Erythroblast (primary cell): ENCODE measurements around the gene ANKDD1B.

Experiments used
- GATA1 ChIP-seq: IDR thresholded peaks from 2 replicates; pipeline ENCODE4 v1.6.1; 2011; ENCODE audit warnings: low read depth, mild to moderate bottlenecking, control low read depth, low read length, moderate library complexity
- POLR2A ChIP-seq: IDR thresholded peaks from 2 replicates; pipeline ENCODE4 v1.6.1; 2011; ENCODE audit warnings: mild to moderate bottlenecking, low read length

DNA sequence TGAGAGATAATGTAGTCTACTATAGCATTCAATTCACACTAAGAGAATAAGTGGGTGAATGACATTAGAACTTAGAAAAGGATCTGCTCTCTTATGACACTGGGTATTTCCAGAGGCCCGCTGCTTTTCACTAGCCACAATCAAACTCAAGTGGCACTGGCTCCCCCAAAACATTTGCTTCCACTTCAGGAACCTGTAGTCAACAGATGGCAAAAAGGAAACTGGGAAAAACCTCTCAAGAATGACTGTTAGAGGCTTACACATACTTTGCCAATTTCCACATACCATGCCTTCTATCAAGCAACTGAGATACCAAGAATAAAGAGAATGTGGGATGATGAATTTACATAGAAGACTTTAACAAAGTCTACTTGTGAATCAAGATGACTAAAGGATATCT is 94.8 kb downstream of the ANKDD1B start:
- TF ChIP-seq POLR2A (no peak), GATA1 (no peak)
